Loucy (cell line): ENCODE data around the gene TRMT112.
"Not testable (repeated sequence)": the region's sequence is repeated elsewhere in the genome, so short reads cannot be mapped to it uniquely, and the experiment has no call there.

ENCODE experiments used
- H2AFZ ChIP-seq: fragments of 200-600 bp; sonication (generic); 2 replicates; pipeline ENCODE4 v1.6.0; 2016; ENCODE audit warnings: antibody characterized with exemption, mild to moderate bottlenecking, low read length, moderate library complexity
- H3F3A ChIP-seq: fragments of 200-600 bp; 2 replicates; pipeline ENCODE4 v1.6.0; 2016; ENCODE audit warnings: antibody characterized with exemption, low read depth, mild to moderate bottlenecking
- H3K27me3 ChIP-seq: fragments of 200-600 bp; sonication (generic); 2 replicates; pipeline ENCODE4 v1.6.1; 2014; ENCODE audit warnings: low read length, mild to moderate bottlenecking; ENCODE audit not compliant: insufficient read depth, poor library complexity, severe bottlenecking
- H3K36me3 ChIP-seq: fragments of 200-600 bp; sonication (generic); 2 replicates; pipeline ENCODE4 v1.6.1; 2016; ENCODE audit warnings: low read length; ENCODE audit not compliant: insufficient read depth
- H3K4me1 ChIP-seq: fragments of 200-600 bp; sonication (generic); 2 replicates; pipeline ENCODE4 v1.5.1; 2014; ENCODE audit warnings: low read length, mild to moderate bottlenecking; ENCODE audit not compliant: insufficient read depth, poor library complexity, severe bottlenecking
- H3K4me2 ChIP-seq: fragments of 200-600 bp; sonication (generic); 2 replicates; pipeline ENCODE4 v1.6.0; 2014; ENCODE audit warnings: antibody characterized with exemption, low read length, low read depth, mild to moderate bottlenecking; ENCODE audit not compliant: poor library complexity, severe bottlenecking
- H3K4me3 ChIP-seq: fragments of 200-600 bp; sonication (generic); 2 replicates; pipeline ENCODE4 v1.5.1; 2014; ENCODE audit warnings: low read length, mild to moderate bottlenecking, mixed read lengths; ENCODE audit not compliant: poor library complexity, severe bottlenecking
- H3K79me2 ChIP-seq: fragments of 200-600 bp; sonication (generic); 2 replicates; pipeline ENCODE4 v1.6.1; 2014; ENCODE audit warnings: low read length; ENCODE audit not compliant: insufficient read depth
- H3K9ac ChIP-seq: fragments of 200-600 bp; sonication (generic); 2 replicates; pipeline ENCODE4 v1.6.0; 2014; ENCODE audit warnings: mild to moderate bottlenecking, low read depth, low read length, moderate library complexity; ENCODE audit not compliant: poor library complexity, severe bottlenecking
- H3K9me2 ChIP-seq: fragments of 200-600 bp; sonication (generic); replicated peaks from 2 replicates; pipeline ENCODE4 v1.6.1; 2016; ENCODE audit warnings: low read depth, low read length, mixed read lengths
- H3K9me3 ChIP-seq: fragments of 200-600 bp; sonication (generic); 2 replicates; pipeline ENCODE4 v1.6.1; 2014; ENCODE audit warnings: mild to moderate bottlenecking, antibody characterized with exemption, low read length, low read depth; ENCODE audit not compliant: insufficient read depth
- H4K20me1 ChIP-seq: fragments of 200-600 bp; sonication (generic); 2 replicates; pipeline ENCODE4 v1.6.0; 2014; ENCODE audit warnings: antibody characterized with exemption, low read length, mild to moderate bottlenecking; ENCODE audit not compliant: insufficient read depth, poor library complexity, severe bottlenecking
- EZH2phosphoT487 ChIP-seq: fragments of 200-600 bp; IDR thresholded peaks from 2 replicates; pipeline ENCODE4 v1.6.1; 2018; ENCODE audit warnings: antibody characterized with exemption, mild to moderate bottlenecking, moderate library complexity, borderline replicate concordance
- TF ChIP-seq, protein P1 (sequence below): fragments of 200-600 bp; sonication (generic); conservative IDR thresholded peaks from 2 replicates; pipeline ENCODE4 v1.5.1; 2014; ENCODE audit warnings: mild to moderate bottlenecking, antibody characterized with exemption, low read length

The TRMT112 gene

DNA sequence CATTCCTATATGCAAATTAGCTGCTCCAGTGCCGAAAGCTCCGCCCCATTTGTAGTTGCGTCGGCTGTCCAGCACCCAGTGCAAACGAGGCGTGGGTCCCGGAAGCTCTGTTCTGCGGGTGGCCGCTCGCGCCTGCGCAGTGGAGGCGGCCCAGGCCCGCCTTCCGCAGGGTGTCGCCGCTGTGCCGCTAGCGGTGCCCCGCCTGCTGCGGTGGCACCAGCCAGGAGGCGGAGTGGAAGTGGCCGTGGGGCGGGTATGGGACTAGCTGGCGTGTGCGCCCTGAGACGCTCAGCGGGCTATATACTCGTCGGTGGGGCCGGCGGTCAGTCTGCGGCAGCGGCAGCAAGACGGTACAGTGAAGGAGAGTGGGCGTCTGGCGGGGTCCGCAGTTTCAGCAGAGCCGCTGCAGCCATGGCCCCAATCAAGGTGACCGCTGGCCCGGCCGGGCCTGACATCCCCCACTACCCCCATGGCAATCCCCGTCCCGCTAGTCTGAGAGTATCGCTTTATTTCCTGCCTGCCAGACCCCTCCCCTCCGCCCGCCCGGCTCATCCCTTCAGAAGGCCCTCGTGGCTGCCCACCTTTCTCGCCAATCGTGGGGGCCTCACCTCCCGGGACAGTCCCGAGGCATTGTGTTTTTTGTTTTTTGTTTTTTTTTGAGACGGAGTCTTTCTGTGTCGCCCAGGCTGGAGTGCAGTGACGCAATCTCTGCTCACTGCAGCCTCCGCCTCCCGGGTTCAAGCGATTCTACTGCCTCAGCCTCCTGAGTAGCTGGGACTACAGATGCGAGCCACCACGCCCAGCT lies 804 bp upstream of the TRMT112 start, which contains the start of gene PRDX5:
TSS of gene PRDX5 (plus strand) at position 161 of the 805 bp plus-strand sequence. CDS start at position 256, 95 bp downstream.
- Histone ChIP-seq H4K20me1 (peaks cover 10% of the 10 kb centered on the region), H3K4me2 (peak within 1 kb of the TSS; percentile 57), H3K9me3 (no peaks in the 10 kb centered on the region), H3K9me2 (no peaks in the 10 kb centered on the region), H3K4me3 (peak within 1 kb of the TSS; percentile 72), H3K4me1 (peaks cover 22% of the 10 kb centered on the region), H3K27me3 (no peaks in the 10 kb centered on the region), H3F3A (peaks cover 7% of the 10 kb centered on the region; the same call in 1 of the 2 replicates), H3K9ac (peak within 1 kb of the TSS; percentile 77), H3K79me2 (peaks cover 46% of the 10 kb centered on the region), H2AFZ (peak within 1 kb of the TSS; percentile 87), H3K36me3 (peaks cover 7% of the 10 kb centered on the region; the same call in 1 of the 2 replicates)
- no peak for TF ChIP-seq EZH2phosphoT487
- TF ChIP-seq, protein P1, sequence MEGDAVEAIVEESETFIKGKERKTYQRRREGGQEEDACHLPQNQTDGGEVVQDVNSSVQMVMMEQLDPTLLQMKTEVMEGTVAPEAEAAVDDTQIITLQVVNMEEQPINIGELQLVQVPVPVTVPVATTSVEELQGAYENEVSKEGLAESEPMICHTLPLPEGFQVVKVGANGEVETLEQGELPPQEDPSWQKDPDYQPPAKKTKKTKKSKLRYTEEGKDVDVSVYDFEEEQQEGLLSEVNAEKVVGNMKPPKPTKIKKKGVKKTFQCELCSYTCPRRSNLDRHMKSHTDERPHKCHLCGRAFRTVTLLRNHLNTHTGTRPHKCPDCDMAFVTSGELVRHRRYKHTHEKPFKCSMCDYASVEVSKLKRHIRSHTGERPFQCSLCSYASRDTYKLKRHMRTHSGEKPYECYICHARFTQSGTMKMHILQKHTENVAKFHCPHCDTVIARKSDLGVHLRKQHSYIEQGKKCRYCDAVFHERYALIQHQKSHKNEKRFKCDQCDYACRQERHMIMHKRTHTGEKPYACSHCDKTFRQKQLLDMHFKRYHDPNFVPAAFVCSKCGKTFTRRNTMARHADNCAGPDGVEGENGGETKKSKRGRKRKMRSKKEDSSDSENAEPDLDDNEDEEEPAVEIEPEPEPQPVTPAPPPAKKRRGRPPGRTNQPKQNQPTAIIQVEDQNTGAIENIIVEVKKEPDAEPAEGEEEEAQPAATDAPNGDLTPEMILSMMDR, result peak; percentile 37

DNA sequence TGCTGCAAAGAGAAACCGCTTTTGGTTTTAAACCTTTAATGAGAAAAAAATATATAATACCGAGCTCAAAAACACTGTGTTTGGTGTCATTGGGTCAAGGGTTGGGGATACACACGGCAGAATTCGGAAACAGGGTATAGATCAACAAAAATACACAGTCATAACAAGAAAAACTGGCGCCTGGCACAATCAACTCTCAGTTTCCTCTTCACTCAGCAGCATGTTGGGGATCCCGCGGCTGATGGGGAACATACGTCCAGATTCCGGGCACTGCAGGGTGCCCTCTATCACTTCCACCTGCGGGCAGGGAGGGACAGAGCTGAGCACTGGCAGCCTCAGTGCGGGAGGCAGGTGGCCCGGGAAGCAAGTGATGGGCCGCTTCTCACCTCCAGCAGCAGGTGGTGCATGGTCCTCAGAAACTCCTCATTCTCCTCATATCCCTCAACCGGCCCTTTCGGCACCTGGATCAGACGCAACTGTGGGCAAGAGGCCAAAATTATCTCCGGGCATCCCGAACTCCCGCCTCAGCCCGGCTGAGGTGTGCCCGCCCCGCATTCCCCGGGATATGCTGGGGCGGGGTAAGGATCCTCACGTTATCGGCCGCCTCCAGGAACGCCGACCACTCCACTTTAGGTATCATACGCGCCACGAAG lies 561 bp downstream of the TRMT112 start:
- Histone ChIP-seq H3K27me3 (no peaks in the 10 kb centered on the region), H3K9me2 (no peaks in the 10 kb centered on the region), H3K9me3 (no peaks in the 10 kb centered on the region), H2AFZ (peak overlapping the region; percentile 16; the same call in 1 of the 2 replicates), H3K4me1 (peaks cover 17% of the 10 kb centered on the region), H3K36me3 (peaks cover 7% of the 10 kb centered on the region; the same call in 1 of the 2 replicates), H3K79me2 (peaks cover 49% of the 10 kb centered on the region), H3K4me2 (peak overlapping the region; percentile 57), H3K4me3 (peak overlapping the region; percentile 72), H3K9ac (peak overlapping the region; percentile 77), H3F3A (peaks cover 7% of the 10 kb centered on the region; the same call in 1 of the 2 replicates), H4K20me1 (peaks cover 10% of the 10 kb centered on the region)
- TF ChIP-seq, protein P1, result no peak; the same call in 1 of the 2 replicates
- no peak for TF ChIP-seq EZH2phosphoT487

DNA sequence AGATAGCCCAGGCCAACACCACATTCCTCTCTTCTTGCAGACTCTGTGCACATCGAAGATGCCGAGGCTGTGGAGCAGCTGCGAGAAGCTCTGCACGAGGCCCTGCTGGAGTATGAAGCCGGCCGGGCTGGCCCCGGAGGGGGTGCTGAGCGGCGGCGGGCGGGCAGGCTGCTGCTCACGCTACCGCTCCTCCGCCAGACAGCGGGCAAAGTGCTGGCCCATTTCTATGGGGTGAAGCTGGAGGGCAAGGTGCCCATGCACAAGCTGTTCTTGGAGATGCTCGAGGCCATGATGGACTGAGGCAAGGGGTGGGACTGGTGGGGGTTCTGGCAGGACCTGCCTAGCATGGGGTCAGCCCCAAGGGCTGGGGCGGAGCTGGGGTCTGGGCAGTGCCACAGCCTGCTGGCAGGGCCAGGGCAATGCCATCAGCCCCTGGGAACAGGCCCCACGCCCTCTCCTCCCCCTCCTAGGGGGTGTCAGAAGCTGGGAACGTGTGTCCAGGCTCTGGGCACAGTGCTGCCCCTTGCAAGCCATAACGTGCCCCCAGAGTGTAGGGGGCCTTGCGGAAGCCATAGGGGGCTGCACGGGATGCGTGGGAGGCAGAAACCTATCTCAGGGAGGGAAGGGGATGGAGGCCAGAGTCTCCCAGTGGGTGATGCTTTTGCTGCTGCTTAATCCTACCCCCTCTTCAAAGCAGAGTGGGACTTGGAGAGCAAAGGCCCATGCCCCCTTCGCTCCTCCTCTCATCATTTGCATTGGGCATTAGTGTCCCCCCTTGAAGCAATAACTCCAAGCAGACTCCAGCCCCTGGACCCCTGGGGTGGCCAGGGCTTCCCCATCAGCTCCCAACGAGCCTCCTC lies 1.5 kb downstream of the TRMT112 start:
- Histone ChIP-seq H3K4me1 (peaks cover 17% of the 10 kb centered on the region), H3K79me2 (peaks cover 53% of the 10 kb centered on the region), H4K20me1 (peaks cover 11% of the 10 kb centered on the region), H3K9ac (peak overlapping the region; percentile 77), H3K4me3 (peak overlapping the region; percentile 72), H3K4me2 (peak overlapping the region; percentile 57)
- not testable (repeated sequence) for H3K9me2 ChIP-seq, H3F3A ChIP-seq, H3K36me3 ChIP-seq, H3K9me3 ChIP-seq, H3K27me3 ChIP-seq, H2AFZ ChIP-seq
